ENCODE measurements around the gene MGA.

Gene MGA

DNA sequence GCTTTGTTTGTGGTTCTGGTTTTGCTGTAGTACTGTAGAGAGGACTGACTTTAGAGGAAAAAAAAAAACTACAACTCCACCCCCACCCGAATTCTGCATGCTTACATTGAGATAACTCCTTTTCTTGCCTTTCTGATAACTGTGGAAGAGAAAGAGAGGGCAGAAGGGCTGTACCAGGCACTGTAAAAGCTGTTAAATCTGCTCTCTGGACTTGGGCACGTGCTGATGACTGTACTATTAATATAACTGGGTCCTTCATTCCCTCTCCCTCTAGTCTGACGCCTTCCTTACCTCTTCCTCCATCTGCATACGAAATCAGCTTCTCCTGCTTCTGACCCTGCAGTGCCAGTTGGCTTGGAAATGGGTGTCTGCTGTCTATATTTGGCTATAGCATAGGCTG lies 129.0 kb downstream of the MGA start:
- FAIRE-seq = no peak

DNA sequence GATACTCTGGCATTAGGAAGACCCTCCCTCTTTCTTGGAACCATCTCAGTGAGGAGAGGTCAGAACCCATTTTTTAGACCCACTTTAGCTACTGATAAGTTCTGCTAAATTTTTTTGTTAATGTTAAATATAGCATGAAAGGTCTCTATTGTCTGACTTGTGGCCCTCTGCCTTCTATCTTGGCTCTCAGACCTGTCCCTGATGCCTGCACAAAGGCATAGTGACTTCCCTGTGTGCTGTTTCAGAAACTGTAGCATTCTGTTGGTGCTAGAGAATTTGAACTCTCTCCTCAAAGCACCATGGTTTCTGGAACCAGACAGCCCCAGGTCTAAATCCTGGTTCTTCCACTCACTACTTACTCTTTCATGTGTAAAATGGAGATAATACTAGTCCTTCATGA lies 129.5 kb downstream of the MGA start:
- FAIRE-seq = no peak

DNA sequence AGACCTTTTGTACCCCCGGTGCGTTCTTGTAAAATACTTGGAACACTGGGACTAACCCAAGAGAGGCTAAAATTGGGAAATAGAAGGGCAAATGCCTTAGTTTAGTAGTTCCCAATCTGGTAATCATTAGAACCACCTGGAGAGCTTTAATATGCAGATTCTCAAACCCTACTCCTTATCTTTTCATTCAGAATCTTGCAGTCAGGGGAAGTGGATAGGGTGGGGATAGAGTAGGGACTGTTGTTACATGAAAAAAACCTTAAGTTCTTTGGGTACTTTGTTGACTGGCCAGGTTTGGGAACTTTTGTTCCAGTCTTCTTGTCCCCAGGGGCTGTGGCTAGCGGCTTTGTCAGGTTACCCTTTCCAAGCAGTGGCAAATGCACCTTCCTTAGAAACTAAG lies 130.0 kb downstream of the MGA start:
- FAIRE-seq = no peak

DNA sequence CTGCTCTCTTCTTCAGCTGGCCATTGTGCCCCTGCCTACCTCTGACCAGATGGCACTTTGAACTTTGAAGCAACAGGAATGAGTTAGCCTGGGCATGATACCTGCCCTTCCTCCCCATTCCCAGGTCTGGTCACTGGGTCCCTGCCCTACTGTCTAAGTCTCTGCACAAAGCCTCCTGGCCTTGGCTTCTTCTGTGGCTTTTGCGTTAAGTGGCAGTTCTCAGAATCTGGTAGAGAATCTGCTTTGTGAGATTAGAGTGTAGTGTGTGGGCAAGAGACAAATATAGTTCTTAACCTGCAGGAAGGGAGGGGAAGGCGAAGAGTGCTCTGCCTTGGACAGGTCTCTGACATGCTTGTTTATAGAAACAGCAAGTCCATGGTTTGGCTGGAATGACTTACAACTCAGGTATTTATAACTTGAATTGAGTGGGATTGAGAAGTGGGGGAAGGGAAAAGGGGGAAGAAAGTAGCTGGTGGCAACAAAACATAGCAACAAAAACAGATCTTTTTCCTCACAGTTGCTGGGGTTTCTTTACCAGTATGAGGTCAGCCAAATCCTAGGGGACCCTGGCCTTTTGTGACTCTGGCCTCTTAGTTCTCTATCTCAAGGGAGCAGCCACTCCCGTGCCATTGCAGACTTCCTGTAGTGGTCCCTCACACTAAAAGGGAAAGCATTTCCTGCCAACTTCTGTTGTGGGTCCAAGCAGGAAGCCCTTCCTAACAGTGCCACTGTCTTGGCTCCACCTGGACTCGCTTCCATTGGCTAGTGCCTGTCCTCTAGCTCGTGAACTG lies 130.7 kb downstream of the MGA start:
- FAIRE-seq = no peak

DNA sequence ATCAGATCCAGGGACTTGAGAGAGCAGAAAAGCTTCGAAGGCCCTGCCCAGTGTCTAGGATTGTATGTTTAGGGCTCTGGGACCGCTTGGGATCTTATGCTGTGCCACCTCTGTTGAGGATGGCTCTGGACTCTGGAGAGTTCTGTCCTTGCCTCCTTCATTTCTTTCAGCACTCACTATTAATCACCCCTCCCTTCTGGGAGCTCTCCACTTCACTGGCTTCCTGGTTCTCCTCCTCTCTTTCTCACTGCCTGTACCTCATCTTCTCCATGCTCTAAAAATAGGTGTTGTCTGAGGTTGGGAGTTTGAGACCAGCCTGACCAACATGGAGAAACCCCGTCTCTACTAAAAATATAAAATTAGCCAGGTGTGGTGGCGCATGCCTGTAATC lies 131.3 kb downstream of the MGA start:
- FAIRE-seq = no peak

DNA sequence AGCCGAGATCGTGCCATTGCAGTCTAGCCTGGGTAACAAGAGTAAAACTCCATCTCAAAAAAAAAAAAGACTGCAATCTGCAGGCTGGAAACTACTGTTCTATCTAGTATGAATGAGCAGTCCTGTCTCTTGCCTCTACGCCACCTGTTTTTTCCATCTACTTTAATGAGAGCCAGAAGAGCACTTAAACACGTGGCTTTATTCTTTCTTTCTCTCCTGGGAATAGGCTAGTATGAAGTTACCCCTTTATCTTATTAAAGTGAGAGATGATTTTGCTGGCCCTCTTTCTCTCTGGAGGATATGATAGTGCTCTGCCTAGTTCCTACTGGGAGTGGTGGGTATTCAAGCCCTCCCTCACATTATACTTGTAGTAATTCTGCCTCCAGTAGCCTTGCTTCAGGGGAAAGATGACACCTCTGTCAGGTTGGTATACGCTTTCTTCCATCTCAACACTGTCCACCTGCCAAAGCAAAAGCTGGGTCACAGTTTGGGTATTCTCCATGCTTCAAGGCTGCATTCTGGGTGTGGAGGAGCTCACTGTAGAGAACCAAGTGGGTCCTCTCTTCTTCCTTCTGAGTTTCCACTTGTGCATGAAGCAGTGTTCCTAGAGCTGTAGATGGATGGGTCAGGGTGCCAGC lies 131.9 kb downstream of the MGA start:
- no peak for FAIRE-seq

DNA sequence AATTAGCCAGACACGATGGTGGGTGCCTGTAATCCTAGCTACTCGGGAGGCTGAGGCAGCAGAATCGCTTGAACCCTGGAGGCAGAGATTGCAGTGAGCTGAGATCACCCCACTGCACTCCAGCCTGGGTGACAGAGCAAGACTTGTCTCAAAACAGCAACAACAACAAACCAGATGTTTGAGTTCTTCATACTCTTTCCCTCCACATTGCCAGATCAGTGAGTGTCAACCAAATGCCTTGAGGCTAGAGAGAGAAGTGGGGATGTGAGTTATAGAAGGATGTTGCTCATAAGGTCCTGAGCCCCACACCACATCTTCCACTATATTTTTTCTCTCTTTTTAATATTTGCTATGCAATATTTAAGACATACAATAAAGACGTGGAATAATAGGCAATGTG lies 133.9 kb downstream of the MGA start:
- no peak for FAIRE-seq

DNA sequence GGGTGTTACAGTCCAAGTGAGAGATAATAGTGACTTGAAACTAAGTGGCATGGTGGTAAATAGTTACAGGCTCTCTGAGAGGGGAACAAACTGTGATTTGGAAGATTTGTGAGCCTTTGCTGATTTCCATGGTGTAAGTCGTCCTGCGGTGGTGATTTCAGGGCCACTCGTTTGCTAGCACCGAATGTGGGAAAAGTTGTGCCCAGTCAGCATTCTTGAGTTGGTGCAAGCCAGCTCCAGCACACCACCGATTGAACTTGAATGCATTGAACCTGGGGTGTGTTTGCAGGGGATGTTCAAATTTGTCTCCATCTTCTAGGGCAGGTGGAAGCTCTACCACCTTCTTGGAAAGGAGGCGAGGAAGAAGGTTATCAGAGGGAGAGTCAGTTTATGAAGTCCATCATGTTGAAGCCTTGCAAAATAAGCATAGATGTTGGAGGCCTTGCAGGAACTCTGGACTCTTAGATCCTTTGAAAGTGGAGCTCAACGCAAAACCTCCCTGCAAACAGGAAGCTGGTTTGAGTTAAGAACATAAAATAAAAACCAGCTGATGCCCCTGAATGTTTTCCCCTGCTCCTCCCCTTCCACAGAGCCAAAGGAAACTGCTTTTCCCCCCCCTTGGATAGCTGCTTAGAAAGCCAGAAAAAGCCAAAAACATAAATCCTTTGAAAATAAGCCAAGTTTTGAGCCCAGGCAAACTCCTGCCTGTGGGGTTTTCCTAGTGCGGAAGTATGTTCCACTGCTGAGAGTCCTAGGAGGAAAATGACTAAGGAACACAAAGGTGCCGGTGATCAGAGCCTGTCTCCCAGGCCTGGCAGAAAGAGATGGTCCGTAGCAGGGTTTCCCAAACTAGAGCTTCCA lies 136.0 kb downstream of the MGA start:
- FAIRE-seq = no peak

DNA sequence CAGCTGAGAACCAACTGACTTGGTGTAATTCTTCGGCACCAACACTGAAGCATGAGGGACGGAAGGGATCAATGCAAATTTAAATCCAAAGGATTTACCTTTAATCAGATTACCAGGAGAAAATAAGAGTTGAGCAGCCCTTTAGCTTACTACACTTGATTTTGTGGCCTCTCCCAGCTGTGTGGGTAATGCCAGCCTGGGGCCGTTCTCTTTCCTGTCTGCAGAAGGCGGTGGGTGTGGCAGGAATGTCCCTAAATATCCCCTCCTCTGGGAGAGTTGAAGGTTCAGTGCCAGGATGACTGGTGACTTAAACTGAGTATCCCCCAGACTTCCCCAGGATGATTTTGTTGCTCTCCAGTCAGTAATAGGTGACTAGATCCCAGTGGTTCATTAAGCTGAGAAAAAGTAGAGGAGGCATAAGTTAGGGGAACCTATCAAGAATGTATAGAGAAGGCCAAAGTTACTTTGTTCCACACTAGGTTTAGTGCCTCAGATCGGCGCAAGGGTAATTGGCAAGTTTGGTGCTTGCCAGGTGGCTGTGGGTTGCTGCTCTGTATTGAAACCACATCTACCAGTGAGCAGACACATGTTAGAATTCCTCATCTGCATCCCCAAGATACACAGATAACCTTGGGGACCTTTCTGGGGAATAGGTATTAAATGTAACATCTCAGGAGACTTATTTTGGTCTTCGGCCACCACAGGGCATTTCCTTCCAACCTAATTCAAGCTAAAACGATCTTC lies 137.2 kb downstream of the MGA start:
- FAIRE-seq = no peak

DNA sequence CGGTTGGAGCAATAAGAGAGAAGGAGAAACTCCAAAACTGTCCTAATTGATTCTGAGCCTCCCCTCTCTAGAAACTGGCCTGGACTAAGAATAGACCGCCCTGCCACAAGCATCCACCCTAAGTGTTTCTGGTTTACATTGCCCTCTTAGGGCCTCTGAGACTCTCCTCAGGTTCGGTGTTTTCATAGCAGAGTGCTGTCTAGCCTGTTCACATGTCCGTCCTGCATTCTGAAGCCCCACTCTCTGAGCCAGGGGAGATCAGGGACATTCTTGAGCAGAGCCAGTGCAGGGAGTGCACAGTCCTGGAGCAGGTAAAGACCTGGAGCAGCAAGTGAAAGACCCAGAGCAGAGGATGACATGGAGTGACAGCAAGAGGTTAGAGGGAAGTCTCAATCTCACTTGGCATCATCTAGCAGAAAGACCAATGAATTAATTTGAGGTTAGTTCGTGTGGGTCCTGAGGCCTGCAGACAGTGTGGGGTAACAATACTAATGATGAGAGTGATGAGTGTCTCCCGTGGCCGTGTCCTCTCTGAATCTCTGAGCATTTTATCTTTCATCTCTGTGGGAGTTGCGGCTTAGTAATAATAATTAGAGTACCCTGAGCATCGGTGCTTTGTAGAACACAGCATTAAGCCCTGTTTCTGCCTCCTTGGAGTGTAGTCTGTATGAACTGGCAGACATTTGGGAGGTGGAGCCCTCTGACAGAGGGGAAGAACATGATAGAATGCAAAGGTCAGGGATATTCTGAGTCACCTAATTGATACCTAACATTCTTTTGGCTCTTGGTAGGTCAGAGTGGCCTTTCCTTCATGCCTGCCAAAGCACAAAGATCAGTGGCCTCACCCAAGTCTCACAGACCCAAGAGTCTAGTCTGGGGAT lies 138.6 kb downstream of the MGA start:
- FAIRE-seq = no peak

DNA sequence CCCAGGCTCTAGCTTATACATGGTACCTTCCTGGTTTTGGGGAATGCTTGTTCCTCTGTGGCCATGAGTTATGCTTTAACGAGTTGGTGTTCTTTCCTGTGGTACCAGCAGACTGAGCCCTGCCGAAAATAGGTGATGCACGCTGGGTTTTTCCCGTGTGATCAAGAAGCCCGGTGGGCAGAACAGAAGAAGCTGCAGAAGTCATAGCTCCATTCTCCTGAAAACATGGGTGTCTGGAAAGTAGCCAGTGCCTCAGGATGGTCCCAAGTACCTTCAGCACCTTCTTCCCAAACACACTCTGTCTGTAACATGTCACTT lies 139.2 kb downstream of the MGA start:
- no peak for FAIRE-seq

DNA sequence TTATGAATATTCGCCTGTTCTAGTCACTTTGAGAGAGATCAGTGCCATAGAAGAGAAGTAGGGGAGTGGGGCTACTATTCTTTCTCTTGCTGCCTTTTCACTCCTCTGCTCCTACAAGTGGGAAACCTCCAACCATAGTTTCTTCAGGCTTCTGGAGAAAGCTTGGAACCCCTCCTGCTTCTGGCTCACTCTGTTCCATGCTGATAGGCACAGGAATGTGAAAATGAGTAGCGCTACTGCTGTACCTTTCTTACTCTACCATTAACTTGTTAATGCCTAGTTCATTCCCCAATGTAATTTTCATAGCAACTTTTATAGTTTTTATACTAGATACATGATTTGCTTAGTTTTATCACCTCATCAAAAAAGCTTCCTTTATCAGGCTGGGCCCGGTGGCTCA lies 141.0 kb downstream of the MGA start:
- FAIRE-seq = no peak

DNA sequence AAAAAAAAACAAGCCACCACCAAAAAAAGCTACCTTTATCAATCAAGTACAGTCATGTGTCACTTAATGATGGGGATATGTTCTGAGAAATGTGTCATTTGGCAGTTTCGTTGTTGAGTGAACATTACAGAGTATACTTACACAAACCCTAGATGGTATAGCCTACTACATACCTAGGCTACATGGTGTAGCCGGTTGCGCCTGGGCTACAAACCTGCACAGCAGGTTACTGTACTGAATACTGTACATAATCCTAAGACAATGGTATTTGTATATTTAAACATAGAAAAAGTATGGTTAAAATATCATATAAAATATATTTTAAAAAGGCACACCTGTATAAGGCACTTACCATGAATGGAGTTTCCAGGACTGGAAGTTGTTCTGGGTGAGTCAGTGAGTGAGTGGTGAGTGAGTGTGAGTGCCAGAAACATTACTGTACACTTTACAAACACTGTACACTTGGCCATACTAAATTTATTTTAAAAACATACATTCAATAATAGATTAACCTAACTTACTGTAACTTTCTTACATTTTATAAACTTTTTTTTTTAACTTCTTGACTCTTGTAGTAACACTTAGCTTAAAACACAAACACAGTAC lies 141.7 kb downstream of the MGA start:
- no peak for FAIRE-seq

DNA sequence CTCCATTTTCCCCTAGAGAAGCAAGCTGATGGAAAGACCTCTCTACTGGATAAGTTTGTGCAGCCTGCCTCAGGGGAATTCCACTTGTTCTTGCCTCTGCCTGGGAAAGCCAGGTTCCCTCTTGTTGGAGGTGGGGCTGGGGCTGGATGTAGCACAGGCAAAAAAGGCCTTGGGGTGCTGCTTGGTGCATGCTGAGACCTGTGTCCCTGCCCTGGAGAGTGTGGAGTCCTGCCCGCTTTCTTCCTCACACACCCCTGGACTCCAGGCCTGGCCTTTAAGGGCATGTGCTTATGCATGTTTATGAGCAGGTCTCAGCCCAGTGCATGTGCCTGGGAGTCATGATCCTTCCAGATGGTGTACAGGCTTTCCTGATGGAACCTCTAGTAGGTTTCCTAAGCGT lies 144.2 kb downstream of the MGA start:
- FAIRE-seq = no peak

DNA sequence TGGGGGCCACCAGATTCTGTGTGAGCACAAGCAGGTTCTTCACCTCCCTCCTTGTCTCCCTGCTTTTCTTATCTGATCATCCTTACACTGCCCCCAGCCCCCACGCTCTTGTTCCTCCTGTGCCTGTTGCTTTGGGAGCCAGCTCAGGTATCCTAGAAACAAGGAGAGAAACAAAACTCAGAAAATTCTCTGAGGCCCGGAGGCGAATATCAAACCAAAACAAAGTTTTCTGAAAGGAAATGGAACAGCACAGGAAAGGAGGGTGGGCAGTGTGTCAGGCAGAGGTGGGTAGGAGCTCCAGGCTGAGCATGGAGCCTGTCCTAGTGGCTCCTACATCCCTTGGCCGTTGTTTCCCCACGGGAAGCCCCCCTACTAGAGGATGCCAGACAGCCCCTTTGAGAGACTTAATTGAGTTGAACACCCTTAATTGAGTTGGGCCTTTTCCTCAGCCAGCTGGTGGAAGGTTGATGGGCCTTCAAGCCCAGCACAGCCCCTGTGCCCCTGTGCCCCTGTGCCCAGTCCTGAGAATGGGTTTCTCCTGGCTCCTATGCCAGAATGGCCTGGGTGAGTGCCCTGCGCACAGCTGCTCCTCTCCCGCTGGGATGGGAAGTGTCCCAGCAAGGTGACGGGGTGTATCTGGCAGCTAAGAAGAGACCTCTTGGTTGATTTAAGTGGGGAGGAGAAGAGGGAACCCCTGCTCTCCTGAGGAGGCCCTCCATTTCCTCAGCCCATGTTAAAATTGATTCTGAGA lies 144.9 kb downstream of the MGA start:
- no peak for FAIRE-seq

DNA sequence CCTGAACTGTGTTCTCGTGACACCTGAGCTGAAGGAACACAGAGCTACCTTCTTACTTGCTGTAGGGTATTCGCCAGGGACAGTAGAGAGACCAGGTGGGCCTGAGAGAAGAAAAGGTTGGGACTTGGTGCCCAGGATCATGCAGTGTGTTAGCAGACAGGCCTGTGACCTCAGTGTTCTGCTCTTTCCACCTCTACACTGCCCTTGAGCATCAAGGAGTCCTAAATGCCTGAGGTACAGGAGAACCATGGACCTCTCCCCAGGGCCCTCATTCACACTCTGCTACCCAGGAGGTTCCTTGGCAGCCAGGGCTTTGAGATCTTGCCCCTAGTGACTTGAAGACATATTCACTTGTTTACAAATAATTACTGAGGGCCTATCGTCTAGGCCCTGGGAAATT lies 145.5 kb downstream of the MGA start:
- FAIRE-seq = no peak

DNA sequence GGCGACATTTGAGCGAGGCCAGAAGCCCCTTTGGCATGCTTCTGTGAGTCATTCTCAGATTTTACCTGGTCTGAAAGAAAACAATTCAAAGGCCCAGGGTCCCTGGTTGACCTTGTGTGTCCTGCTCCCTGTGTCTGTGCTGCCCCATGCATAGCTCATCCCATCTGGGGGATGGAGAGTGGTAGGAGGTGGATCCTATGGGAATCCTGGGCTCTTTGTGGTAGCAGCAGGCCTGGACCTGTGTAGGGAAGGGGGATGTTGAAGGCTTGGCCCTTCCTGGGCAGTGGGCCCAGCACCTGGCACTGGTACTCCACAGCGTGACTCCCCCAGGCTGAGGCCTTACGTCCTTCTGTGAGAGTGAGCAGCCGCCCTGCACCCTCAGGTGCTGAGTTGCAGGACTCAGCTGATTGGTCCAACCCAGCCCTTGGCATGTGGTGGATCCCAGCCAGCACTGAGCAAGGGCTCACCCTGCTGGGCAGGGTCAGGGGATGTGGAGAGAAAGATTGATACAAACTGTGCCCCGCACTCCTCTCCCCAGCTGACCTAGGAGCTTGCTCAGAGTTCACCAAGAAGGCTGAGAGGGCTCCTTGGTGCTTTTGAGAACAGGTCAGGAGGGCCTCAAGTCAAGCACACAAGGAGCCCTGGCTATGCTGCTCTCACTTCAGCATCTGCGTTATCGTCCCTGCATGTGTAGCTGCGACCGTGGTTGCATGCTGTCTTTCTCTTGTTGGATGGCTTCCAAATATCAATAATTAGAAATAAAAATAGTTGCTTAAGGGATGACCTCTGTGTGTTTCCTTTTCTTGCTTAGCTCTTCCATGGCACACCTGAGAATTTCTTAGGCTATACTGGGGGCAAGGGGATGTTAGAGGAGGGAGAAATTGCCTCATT lies 146.3 kb downstream of the MGA start:
- no peak for FAIRE-seq

DNA sequence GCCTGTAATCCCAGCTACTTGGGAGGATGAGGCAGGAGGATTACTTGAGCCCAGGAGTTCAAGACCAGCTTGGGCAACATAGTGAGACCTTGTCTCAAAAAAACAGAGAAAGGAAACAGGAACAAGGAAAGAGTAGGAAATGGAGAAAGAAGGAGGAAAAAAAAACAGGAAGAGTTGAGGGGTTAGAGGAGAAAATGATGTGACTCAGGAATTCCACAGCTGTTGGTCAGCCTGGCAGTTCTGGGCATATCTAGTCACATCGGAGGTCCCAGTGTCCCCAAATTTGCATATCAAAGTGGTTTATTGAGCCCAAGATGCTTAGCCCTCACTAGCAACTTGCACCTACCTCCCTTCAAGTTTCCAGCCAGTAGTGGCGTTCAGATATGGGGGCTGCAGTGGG lies 148.9 kb downstream of the MGA start:
- FAIRE-seq = no peak

DNA sequence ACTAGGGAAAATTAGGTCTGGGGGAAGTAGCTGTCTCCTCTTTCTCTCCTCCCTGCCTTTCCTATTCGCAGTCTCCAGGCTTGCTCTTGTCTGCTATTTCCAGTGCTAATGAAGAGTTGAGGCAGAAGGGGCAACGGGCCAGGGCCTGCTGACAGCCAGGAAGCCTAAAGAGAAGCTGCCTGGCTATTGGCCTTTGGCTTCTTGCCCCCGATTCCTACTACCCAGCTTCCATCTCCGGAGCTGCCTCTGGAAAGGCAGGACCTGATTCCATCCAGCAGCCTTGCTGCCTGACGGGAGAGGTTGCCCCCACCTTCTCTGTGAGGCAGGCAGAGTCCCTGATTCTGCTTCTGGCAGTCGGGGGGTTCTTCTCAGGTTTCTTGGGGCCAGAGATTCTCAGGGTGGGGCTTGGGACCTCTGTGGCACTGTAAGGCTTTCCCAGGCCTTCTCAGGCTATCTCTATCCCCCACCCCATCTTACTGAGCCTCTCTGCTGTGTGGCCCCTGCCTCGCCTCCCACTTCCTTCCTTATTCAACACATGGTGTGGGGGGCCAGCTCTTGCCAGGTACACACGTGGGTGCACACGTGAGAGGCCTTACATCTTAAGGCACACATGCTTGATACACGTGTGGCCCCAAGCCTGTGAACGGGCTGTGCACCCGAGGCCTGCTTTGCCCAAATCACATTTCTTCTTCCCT lies 149.5 kb downstream of the MGA start:
- FAIRE-seq = no peak

All from colon (tissue), 2 donors.